GM10266 (cell line): ENCODE data around the gene RPS6KA5.

Source experiments
- DNase-seq: peaks from one replicate; pipeline ENCODE4 v3.0.0; 2012; ENCODE audit errors: extremely low spot score
- TF ChIP-seq, protein P1 (sequence below): IDR thresholded peaks from 2 replicates; pipeline ENCODE4 v1.5.1; 2012; ENCODE audit warnings: mild to moderate bottlenecking, low read depth; ENCODE audit not compliant: control insufficient read depth, insufficient read depth; ENCODE audit errors: missing control alignments

RPS6KA5 gene

DNA sequence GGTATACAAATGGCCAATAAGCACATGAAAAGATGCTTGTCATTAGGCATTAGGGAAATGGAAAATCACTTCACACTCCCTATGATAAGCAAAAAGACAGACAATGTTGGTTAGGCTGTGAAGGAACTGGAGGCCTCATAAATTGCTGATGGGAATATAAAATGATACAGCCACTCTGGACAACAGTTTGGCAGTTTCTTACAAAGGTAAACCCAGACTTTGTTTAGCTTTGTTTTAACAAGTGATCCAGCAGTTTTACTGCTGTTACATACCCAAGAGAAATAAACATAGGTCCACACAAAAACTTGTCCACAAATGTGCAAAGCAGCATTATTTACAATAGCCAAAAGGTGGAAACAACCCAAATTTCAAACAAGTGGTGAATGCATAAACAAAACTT is 5.4 kb downstream of the RPS6KA5 start:
- no peak for DNase-seq
- TF ChIP-seq, protein P1, sequence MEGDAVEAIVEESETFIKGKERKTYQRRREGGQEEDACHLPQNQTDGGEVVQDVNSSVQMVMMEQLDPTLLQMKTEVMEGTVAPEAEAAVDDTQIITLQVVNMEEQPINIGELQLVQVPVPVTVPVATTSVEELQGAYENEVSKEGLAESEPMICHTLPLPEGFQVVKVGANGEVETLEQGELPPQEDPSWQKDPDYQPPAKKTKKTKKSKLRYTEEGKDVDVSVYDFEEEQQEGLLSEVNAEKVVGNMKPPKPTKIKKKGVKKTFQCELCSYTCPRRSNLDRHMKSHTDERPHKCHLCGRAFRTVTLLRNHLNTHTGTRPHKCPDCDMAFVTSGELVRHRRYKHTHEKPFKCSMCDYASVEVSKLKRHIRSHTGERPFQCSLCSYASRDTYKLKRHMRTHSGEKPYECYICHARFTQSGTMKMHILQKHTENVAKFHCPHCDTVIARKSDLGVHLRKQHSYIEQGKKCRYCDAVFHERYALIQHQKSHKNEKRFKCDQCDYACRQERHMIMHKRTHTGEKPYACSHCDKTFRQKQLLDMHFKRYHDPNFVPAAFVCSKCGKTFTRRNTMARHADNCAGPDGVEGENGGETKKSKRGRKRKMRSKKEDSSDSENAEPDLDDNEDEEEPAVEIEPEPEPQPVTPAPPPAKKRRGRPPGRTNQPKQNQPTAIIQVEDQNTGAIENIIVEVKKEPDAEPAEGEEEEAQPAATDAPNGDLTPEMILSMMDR, result no peak

DNA sequence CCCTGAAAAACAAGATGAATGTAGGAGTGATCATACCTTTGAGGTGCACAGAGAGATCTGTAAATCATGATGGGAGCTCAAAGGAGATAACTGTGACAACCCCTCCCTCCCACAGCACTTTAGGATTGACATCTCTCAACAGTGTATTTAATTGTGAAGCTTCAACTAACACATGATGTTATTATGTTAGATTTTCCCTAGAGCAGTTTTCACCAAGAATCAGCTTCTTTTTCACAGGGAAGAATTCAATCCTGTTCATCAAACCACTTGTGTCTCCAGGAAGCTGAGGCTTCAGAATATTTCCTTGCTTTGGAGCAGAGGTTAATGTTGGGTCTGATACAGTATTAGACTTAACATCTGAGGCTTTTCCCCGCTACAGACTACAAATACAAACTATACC is 11.8 kb downstream of the RPS6KA5 start:
- TF ChIP-seq, protein P1, result no peak
- no peak for DNase-seq

DNA sequence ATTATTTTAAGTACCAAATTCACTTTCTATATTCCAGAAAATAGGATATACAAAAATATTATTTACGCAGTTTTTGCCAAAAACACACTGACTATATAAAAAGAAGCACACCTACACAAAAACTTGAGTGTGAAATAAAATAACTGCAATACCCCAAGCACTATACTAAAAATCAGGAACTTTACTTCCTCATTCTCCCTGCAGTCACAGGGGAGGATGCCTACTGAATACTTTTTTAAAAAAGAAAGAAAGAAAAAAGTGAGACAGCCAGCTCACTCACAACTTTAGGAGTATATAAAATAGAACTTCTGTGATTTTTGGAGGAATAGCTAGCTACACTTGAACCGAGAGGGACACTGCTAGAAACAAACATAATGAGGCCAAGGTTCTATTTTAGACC is 12.2 kb downstream of the RPS6KA5 start:
- TF ChIP-seq, protein P1, result no peak
- no peak for DNase-seq

DNA sequence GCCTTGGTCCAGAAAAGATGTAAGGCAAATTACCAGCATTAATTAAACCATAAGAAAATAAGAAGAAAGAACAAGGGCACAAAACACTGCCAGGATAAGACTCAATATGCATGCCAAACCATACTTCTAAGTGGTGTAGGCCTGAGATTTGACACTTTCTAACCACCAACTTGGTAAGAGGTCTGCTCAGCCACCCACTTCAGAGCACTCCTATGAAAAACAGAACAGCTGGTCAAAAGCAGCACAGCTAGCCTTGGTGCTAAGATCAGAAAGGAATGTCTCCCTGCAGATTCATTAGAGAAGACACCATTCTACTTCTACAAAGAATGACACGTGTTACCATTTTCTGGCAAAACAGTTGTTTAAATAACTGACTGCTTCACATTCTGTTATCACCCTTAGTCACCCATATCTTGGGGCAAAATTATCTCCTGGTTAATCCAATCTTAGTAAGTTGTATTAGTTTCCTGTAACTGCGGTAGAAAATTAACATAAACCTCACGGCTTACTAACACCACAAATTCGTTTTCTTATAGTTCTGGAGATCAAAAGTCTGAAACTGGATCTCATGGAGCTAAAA is 13.2 kb downstream of the RPS6KA5 start:
- no peak for DNase-seq

DNA sequence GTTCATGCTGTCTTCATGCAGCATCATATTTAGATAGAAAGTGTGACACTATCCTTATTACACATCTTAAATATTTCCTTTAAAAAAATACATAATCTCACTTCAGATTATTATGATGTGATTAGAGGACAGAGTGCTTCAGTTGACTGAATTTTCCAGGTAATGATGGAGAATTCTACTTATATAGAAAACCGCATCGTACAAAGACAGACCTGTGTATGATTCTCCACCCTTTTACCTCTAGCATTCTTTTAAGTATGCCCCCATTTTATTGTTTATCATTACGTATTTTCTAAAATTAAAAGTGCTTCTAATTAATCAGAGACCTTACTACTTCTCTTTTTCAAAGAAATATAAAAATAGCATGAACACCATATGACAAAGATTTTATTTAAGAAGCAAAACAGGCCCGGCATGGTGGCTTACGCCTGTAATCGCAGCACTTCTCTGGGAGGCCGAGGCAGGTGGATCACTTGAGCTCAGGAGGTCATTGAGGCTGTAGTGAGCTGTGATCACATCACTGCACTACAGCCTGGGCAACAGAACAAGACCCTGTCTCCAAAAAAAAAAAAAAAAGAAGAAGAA is 13.9 kb downstream of the RPS6KA5 start:
- TF ChIP-seq, protein P1, result no peak
- DNase-seq, result no peak

More for the DNA sequence above, 13.2 kb downstream of the RPS6KA5 start:
- TF ChIP-seq, protein P1, result no peak

DNA sequence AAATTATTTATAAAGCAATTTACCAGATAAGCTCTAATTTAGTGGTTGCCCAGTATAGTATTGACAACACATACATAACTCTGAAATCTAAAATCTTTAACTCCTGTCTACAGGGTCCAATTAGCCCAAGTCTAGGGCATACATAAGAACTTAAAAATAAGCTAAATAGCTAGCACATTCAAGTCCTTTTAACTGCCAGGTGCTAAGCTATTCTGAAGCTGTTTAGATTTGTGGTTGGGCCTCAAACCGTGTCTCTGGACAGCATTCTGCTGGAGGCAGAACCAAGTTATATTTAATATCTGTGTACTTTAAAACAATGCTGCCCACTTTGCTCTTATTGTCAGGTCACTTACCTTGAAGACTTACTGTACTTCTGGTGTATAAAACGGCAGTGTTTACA is 19.0 kb downstream of the RPS6KA5 start:
- TF ChIP-seq, protein P1, result no peak
- DNase-seq, result no peak

DNA sequence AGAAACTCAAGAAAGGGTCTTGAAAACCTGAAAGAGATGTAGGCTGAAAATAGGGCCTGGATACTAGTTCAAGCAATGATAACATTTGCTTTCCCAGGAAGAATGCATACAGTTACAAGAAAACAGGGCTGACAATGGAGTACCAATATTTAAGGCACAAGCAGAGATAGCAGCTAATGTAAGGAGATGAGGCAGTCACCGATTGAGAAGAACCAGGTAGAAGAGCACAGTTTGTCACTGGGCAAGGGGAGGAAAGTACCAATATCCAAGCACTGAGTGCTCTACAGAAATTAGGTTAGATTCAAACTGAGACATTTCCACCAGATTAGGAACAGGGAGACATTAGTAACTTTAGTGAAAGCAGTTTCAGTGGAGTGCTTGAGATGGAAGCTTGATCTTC is 19.9 kb downstream of the RPS6KA5 start:
- DNase-seq, result no peak
- TF ChIP-seq, protein P1, result no peak
